T-helper 1 cell treated with Interleukin-12 subunit alpha and Interleukin-12 subunit beta and Interleukin-4 antibody, amounts not matched to agents 30 ng/mL and 1 ng/mL, for 36 hours (primary cell): ENCODE measurements around the gene NANOS2. TPM values are rescaled to one million over a fixed set of nuclear protein-coding genes. Genes with fewer than 3 reads are reported as not detected.

Experiments used
- intact Hi-C: fragments of 100-400 bp; cut with micrococcal nuclease; formaldehyde crosslinking; loops from one replicate; pipeline ENCODE4 v1.15.1; 2024
- total RNA-seq: library from RNA; stranded (reverse); gene quantifications from 2 replicates; pipeline ENCODE4 v1.2.3, GENCODE V29; 2022

NANOS2 gene
- not detected in 2 replicates for total RNA-seq

GRCh38 chr19:45913874-45914830 is at the start of gene NANOS2:
NANOS2 (minus strand) TSS chr19:45914778; CDS start chr19:45914693, 85 bp downstream.
- intact Hi-C loops: no loop called here

GRCh38 chr19:45962021-45962420 is 47.4 kb upstream of the NANOS2 start:
- intact Hi-C loops: no loop called here

- intact Hi-C loops: no loop called here
Observed at GRCh38 chr19:45960595-45961235, 46.1 kb upstream of the NANOS2 start.

GRCh38 chr19:45959517-45960025 is 45.0 kb upstream of the NANOS2 start:
- intact Hi-C loops: no loop called here

GRCh38 chr19:45958769-45959516 is 44.4 kb upstream of the NANOS2 start:
- intact Hi-C loops: no loop called here

- intact Hi-C loops: no loop called here
Observed at GRCh38 chr19:45958320-45958719, 43.7 kb upstream of the NANOS2 start.

- intact Hi-C loops: no loop called here
Observed at GRCh38 chr19:45955905-45956608, 41.5 kb upstream of the NANOS2 start.

- intact Hi-C loops: no loop called here
Observed at GRCh38 chr19:45954156-45954555, 39.6 kb upstream of the NANOS2 start.

GRCh38 chr19:45953676-45954075 is 39.1 kb upstream of the NANOS2 start:
- intact Hi-C loops: loop anchor here (1.0 kb wide), 1 partner anchor 42 kb away; the partner anchor contains the start of gene CCDC61

GRCh38 chr19:45952686-45953505 is 38.3 kb upstream of the NANOS2 start:
- intact Hi-C loops: loop anchor here (1.0 kb wide), 1 partner anchor 42 kb away; the partner anchor contains the start of gene CCDC61

GRCh38 chr19:45952341-45952685 is 37.7 kb upstream of the NANOS2 start:
- intact Hi-C loops: no loop called here

- intact Hi-C loops: no loop called here
Observed at GRCh38 chr19:45947926-45948325, 33.3 kb upstream of the NANOS2 start.

GRCh38 chr19:45940515-45940805 is 25.9 kb upstream of the NANOS2 start:
- intact Hi-C loops: no loop called here

- intact Hi-C loops: no loop called here
Observed at GRCh38 chr19:45939792-45940514, 25.4 kb upstream of the NANOS2 start.

GRCh38 chr19:45938733-45939319 is 24.2 kb upstream of the NANOS2 start:
- intact Hi-C loops: no loop called here

GRCh38 chr19:45935267-45935666 is 20.7 kb upstream of the NANOS2 start:
- intact Hi-C loops: no loop called here

- intact Hi-C loops: no loop called here
Observed at GRCh38 chr19:45934551-45935230, 20.1 kb upstream of the NANOS2 start.

- intact Hi-C loops: no loop called here
Observed at GRCh38 chr19:45933759-45934158, 19.2 kb upstream of the NANOS2 start.

GRCh38 chr19:45931055-45931454 is 16.5 kb upstream of the NANOS2 start:
- intact Hi-C loops: no loop called here
